GM23248 (cell line): ENCODE measurements around the gene GNAI1. TPM values are rescaled to one million over a fixed set of nuclear protein-coding genes. Genes with fewer than 3 reads are reported as not detected.

ENCODE experiments used
- DNase-seq: peaks from one replicate; pipeline ENCODE4 v3.0.0-alpha.2; 2015
- H2AFZ ChIP-seq: fragments of 200-600 bp; sonication (generic); 2 replicates; pipeline ENCODE4 v1.6.1; 2016; ENCODE audit warnings: antibody characterized with exemption
- H3F3A ChIP-seq: fragments of 200-600 bp; sonication (generic); 2 replicates; pipeline ENCODE4 v1.6.1; 2016; ENCODE audit warnings: mild to moderate bottlenecking, antibody characterized with exemption, mixed run types; ENCODE audit not compliant: insufficient read depth
- H3K27ac ChIP-seq: fragments of 200-600 bp; sonication (generic); 2 replicates; pipeline ENCODE4 v1.5.1; 2016; ENCODE audit warnings: mild to moderate bottlenecking
- H3K27me3 ChIP-seq: fragments of 200-600 bp; sonication (generic); replicated peaks from 2 replicates; pipeline ENCODE4 v1.6.1; 2016; ENCODE audit warnings: mild to moderate bottlenecking; ENCODE audit not compliant: insufficient read depth
- H3K36me3 ChIP-seq: fragments of 200-600 bp; sonication (generic); 2 replicates; pipeline ENCODE4 v1.6.1; 2016; ENCODE audit warnings: low read depth, mild to moderate bottlenecking
- H3K4me1 ChIP-seq: fragments of 200-600 bp; sonication (generic); 2 replicates; pipeline ENCODE4 v1.6.1; 2016; ENCODE audit warnings: mild to moderate bottlenecking; ENCODE audit not compliant: insufficient read depth
- H3K4me2 ChIP-seq: fragments of 200-600 bp; sonication (generic); one replicate; pipeline ENCODE4 v1.6.1; 2016; ENCODE audit warnings: mild to moderate bottlenecking; ENCODE audit not compliant: unreplicated experiment
- H3K4me3 ChIP-seq: fragments of 200-600 bp; sonication (generic); 2 replicates; pipeline ENCODE4 v1.5.1; 2016; ENCODE audit warnings: mild to moderate bottlenecking
- H3K79me2 ChIP-seq: fragments of 200-600 bp; sonication (generic); 2 replicates; pipeline ENCODE4 v1.6.1; 2016; ENCODE audit warnings: mild to moderate bottlenecking; ENCODE audit not compliant: insufficient read depth
- H3K9ac ChIP-seq: fragments of 200-600 bp; sonication (generic); 2 replicates; pipeline ENCODE4 v1.6.1; 2016; ENCODE audit warnings: mild to moderate bottlenecking
- H3K9me2 ChIP-seq: fragments of 200-600 bp; sonication (generic); 2 replicates; pipeline ENCODE4 v1.6.1; 2016; ENCODE audit warnings: mixed run types, mild to moderate bottlenecking, moderate library complexity; ENCODE audit not compliant: insufficient read depth
- H3K9me3 ChIP-seq: fragments of 200-600 bp; sonication (generic); one replicate; pipeline ENCODE4 v1.6.1; 2017; ENCODE audit warnings: low read depth
- H4K20me1 ChIP-seq: fragments of 200-600 bp; sonication (generic); 2 replicates; pipeline ENCODE4 v1.6.0; 2016; ENCODE audit not compliant: insufficient read depth
- EZH2 ChIP-seq: fragments of 200-600 bp; sonication (generic); IDR thresholded peaks from 2 replicates; pipeline ENCODE4 v1.6.1; 2018; ENCODE audit warnings: antibody characterized with exemption, mild to moderate bottlenecking; ENCODE audit not compliant: insufficient read depth, poor library complexity, severe bottlenecking
- EZH2phosphoT487 ChIP-seq: fragments of 200-600 bp; sonication (generic); IDR thresholded peaks from 2 replicates; pipeline ENCODE4 v1.6.1; 2018; ENCODE audit warnings: antibody characterized with exemption, moderate library complexity, mild to moderate bottlenecking, low read depth; ENCODE audit not compliant: insufficient read depth
- WGBS, 2 experiments: methylation state at CpG; one replicate each; pipeline ENCODE4 v1.1.6; 2015 to 2017; ENCODE audit warnings: low lambda C conversion rate in 2 of 2, low coverage in 1 of 2; ENCODE audit errors: missing lambda C conversion rate in 2 of 2; 5-methylcytosine and 5-hydroxymethylcytosine counted together
- in situ Hi-C: fragments of 300-500 bp; cut with MboI; formaldehyde crosslinking; loops from 2 replicates; pipeline ENCODE4 v1.15.0; 2020
- polyA plus RNA-seq: library from polyadenylated mRNA; unstranded; fragments of >200 nt; fragmentation: Nextera tagmentation; extraction: Ambion mirVana; gene quantifications from 2 replicates; pipeline ENCODE4 v1.2.1, GENCODE V29; 2016
- total RNA-seq: library from RNA; depleted of rRNA; stranded (reverse); fragments of >200 nt; shearing (Covaris generic); gene quantifications from 2 replicates; pipeline ENCODE4 v1.2.3, GENCODE V29; 2014

The GNAI1 gene
- total and polyA plus RNA-seq, 2 experiments from 2014 or later, result 35.3 to 47.0 TPM

DNA sequence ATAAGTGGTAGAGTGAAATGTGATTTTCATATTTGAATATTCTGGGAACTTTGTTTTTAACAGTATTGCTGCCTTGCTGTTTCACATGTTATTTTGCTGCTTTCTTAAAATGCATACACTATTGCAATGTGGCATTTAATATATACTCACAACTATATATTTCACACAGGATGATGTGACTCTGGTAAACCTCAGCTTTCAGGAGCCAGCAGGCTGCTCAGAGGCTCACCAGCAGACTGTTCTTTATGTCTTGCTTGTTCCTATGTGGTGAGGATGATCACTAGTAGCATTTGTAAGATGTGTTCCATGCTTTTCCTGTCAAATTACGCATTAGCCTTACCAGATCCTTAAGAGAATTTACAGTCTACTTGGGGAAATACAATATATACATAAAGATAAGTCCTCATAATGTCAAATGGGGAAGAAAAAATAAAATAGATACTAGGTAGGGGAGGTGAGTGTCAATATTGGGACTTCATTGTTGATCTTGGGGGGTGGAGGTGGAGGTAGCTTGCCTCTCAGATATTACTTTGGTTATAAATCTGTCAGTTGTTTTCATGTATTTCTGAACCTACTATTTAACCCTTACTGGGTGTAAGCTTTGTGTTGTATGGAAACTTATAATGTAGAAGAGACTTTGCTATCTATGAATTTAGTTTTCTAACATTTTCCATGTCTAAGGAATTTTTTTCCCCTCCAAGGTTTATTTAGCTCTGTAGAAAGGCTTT is 8.4 kb downstream of the GNAI1 start:
- Histone ChIP-seq H3K4me1 (peaks cover 45% of the 10 kb centered on the region), H3K9me2 (no peaks in the 10 kb centered on the region), H3K27ac (no peak overlapping the region), H3K79me2 (peaks cover 95% of the 10 kb centered on the region), H4K20me1 (peaks cover 6% of the 10 kb centered on the region; the same call in 1 of the 2 replicates), H3K9ac (no peak overlapping the region), H3K4me3 (no peak overlapping the region), H2AFZ (no peak overlapping the region), H3K27me3 (no peaks in the 10 kb centered on the region), H3K4me2 (no peak overlapping the region), H3K36me3 (no peaks in the 10 kb centered on the region), H3K9me3 (no peaks in the 10 kb centered on the region), H3F3A (peaks cover 27% of the 10 kb centered on the region)
- DNase-seq, result no peak
- in situ Hi-C loops, result no loop called here
- TF ChIP-seq EZH2 (no peak), EZH2phosphoT487 (no peak)
- WGBS, 2 experiments, result 100% methylated on average over 1 of the region's 1 CpG

DNA sequence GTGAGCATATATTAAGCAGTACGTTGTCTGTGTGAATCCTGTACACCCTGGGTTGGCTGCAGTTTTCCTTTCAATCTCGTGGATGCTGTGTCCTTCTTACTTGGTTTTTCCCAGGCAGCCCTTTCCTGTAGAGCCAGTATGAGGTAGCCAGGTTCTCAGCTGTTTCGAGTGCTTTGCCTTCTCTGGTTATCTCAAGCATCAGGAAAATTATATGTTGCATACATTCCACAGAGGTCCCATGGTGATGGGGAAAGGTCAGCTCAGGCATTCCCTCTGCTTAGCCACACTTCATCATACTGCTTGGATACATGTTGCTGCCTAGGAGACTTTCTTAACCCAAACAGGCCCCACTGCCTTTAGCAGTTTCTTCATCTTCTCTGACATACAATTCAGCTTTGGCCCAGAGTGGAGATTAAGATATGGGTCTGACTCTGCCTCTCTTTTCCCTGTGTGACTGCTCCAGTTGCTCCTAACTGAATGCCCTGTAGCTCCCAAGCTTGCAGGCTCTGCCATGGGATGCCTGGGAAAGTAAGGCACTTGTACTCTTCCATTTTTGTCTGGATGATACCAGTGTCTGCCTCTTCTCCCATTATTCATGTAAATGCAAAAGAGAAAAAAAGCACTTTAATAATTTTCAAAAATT is 11.3 kb downstream of the GNAI1 start:
- Histone ChIP-seq H3K9ac (peak overlapping the region; percentile 63), H3K9me2 (no peaks in the 10 kb centered on the region), H3K4me1 (peaks cover 49% of the 10 kb centered on the region), H3K27me3 (no peaks in the 10 kb centered on the region), H4K20me1 (no peaks in the 10 kb centered on the region; the same call in 1 of the 2 replicates), H3K79me2 (peaks cover 91% of the 10 kb centered on the region), H3K27ac (peak overlapping the region; percentile 74), H3K9me3 (no peaks in the 10 kb centered on the region), H3K4me2 (peak overlapping the region; percentile 50), H3K4me3 (peak overlapping the region; percentile 43; the same call in 1 of the 2 replicates), H3F3A (peaks cover 56% of the 10 kb centered on the region), H2AFZ (peak overlapping the region; percentile 42; the same call in 1 of the 2 replicates), H3K36me3 (no peaks in the 10 kb centered on the region)
- 54 to 70% methylated on average over 3 of the region's 3 CpGs for WGBS, 2 experiments
- no peak for TF ChIP-seq EZH2phosphoT487
- no peak for TF ChIP-seq EZH2
- peak; percentile 79 for DNase-seq
- in situ Hi-C loops, result no loop called here

DNA sequence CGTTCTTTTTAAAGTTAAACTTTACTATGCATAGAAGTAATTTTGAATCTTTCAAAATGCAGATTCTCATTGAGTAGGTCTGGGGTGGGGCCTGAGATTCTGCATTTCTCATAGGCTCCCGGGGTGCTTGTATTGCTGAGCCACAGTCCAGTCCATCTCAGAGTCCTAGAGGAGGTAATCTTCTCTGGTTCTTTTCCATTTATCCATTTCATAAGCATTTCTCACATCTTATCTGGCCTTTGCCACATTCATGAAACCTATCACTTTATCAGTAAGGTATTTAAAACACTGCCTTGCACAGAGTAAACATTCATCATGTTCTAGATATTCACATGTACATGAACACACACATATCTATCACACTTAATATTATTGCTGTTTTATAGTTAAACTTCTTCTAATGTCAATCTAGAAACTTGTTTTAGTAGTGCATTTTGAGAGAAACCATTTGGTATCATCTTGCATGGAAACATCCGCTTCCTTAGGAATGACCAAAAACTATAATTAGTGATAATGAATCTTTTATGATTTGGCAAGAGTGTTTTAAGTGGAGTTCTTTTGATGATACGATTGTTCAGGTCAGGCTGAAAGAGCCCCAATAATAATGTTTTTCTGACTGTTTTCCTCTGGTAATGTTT is 12.0 kb downstream of the GNAI1 start:
- no peak overlapping the region for H3K4me3 ChIP-seq
- peak overlapping the region; percentile 63 for H3K9ac ChIP-seq
- H3K4me2 ChIP-seq, result peak overlapping the region; percentile 50
- no peaks in the 10 kb centered on the region for H3K36me3 ChIP-seq
- no peaks in the 10 kb centered on the region for H3K9me3 ChIP-seq
- peak overlapping the region; percentile 74 for H3K27ac ChIP-seq
- no peak overlapping the region for H2AFZ ChIP-seq
- peaks cover 91% of the 10 kb centered on the region for H3K79me2 ChIP-seq
- in situ Hi-C loops, result no loop called here
- H3F3A ChIP-seq, result peaks cover 61% of the 10 kb centered on the region
- no peak for DNase-seq
- TF ChIP-seq EZH2 (no peak), EZH2phosphoT487 (no peak)
- WGBS, 2 experiments, result 82 to 89% methylated on average over 4 of the region's 4 CpGs
- no peaks in the 10 kb centered on the region for H3K27me3 ChIP-seq
- H4K20me1 ChIP-seq, result no peaks in the 10 kb centered on the region
- H3K9me2 ChIP-seq, result no peaks in the 10 kb centered on the region
- H3K4me1 ChIP-seq, result peaks cover 57% of the 10 kb centered on the region

DNA sequence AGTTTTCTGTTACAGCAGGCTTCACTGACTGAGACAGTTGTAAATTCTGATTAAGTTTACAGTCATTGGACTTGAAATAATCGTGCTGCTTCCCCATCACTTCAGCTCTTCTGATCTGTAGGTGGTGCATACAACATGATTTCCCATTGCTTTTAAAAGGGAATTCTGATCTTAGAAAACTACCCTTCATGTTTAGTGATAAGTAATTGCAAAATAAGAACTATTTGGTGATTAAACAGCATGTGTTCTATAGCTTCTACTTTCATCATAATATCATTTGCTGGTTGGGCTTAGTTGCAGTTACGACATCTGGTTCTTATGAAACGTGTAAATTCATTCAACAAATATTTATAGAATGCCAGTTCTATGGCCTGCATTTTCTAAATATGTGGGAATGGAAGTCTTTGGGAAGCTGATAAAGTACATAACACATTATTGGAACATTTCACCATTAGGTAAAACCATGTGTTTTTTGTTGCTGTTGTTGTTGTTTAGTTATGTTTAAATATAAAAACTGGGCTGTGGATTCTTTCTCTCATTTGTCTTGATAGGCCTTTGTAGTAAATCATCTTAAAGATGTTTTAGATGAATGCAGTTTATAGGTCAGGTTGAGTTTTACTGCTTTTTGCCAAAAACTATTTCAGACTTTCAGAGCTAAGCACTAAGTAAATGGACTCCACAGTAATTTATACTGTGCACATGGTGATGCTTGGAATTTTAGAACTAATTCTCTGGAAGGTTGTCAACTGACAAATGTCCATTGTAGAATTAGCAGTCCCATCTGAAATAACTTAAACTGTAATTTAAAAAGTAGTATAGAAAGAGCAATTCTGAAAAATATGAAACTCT is 13.1 kb downstream of the GNAI1 start:
- Histone ChIP-seq H3K4me3 (peak overlapping the region; percentile 35), H3K27ac (peak overlapping the region; percentile 74), H3K79me2 (peaks cover 91% of the 10 kb centered on the region), H3K4me2 (peak overlapping the region; percentile 66), H3K4me1 (peaks cover 62% of the 10 kb centered on the region), H3K36me3 (no peaks in the 10 kb centered on the region), H4K20me1 (no peaks in the 10 kb centered on the region), H2AFZ (no peak overlapping the region), H3K27me3 (no peaks in the 10 kb centered on the region), H3F3A (peaks cover 61% of the 10 kb centered on the region), H3K9ac (peak overlapping the region; percentile 31; the same call in 1 of the 2 replicates), H3K9me3 (no peaks in the 10 kb centered on the region), H3K9me2 (no peaks in the 10 kb centered on the region)
- in situ Hi-C loops, result no loop called here
- WGBS, 2 experiments, result 2 to 4% methylated on average over 3 of the region's 3 CpGs
- DNase-seq, result peak; percentile 88
- no peak for TF ChIP-seq EZH2
- TF ChIP-seq EZH2phosphoT487, result no peak
